H9 (cell line): Measurements from ENCODE around the gene IQCK. TPM values are rescaled to one million over a fixed set of nuclear protein-coding genes. Genes with fewer than 3 reads are reported as not detected.

ENCODE experiments used
- DNase-seq: peaks from one replicate; pipeline ENCODE4 v3.0.0-alpha.2; 2017
- H2AFZ ChIP-seq: one replicate; pipeline ENCODE4 v1.6.1; 2013; ENCODE audit warnings: mild to moderate bottlenecking, low read length, control low read depth, moderate library complexity
- H2AK5ac ChIP-seq: 2 replicates; pipeline ENCODE4 v1.6.1; 2013; ENCODE audit warnings: low read length, control low read depth, mixed read lengths; ENCODE audit not compliant: insufficient read length
- H2BK120ac ChIP-seq: one replicate; pipeline ENCODE4 v1.6.1; 2013; ENCODE audit warnings: low read depth, mild to moderate bottlenecking, low read length, control low read depth, inconsistent platforms; ENCODE audit not compliant: poor library complexity, severe bottlenecking
- H2BK12ac ChIP-seq: 2 replicates; pipeline ENCODE4 v1.6.1; 2013; ENCODE audit warnings: low read length, control low read depth, mixed read lengths, low read depth; ENCODE audit not compliant: insufficient read length
- H2BK15ac ChIP-seq: 2 replicates; pipeline ENCODE4 v1.6.1; 2013; ENCODE audit warnings: low read depth, low read length, control low read depth
- H2BK20ac ChIP-seq: one replicate; pipeline ENCODE4 v1.6.1; 2013; ENCODE audit warnings: low read depth, mild to moderate bottlenecking, low read length, control low read depth, inconsistent platforms; ENCODE audit not compliant: poor library complexity, severe bottlenecking
- H2BK5ac ChIP-seq: 2 replicates; pipeline ENCODE4 v1.6.1; 2013; ENCODE audit warnings: low read length, control low read depth, mixed read lengths; ENCODE audit not compliant: insufficient read length
- H3K14ac ChIP-seq: 2 replicates; pipeline ENCODE4 v1.6.1; 2013; ENCODE audit warnings: low read length, control low read depth; ENCODE audit not compliant: insufficient read depth
- H3K18ac ChIP-seq: 2 replicates; pipeline ENCODE4 v1.6.1; 2013; ENCODE audit warnings: low read depth, mild to moderate bottlenecking, mixed read lengths, low read length, control low read depth; ENCODE audit not compliant: insufficient read length
- H3K23ac ChIP-seq: 2 replicates; pipeline ENCODE4 v1.6.1; 2013; ENCODE audit warnings: low read length, control low read depth, mixed read lengths, low read depth; ENCODE audit not compliant: insufficient read length
- H3K23me2 ChIP-seq: 2 replicates; pipeline ENCODE4 v1.6.1; 2013; ENCODE audit warnings: low read depth, mild to moderate bottlenecking, mixed read lengths, low read length, control low read depth; ENCODE audit not compliant: insufficient read length, poor library complexity, severe bottlenecking
- H3K27ac ChIP-seq: 2 replicates; pipeline ENCODE4 v1.5.1; 2013; ENCODE audit warnings: low read length, control low read depth, mixed read lengths, low read depth; ENCODE audit not compliant: insufficient read length
- H3K27me3 ChIP-seq: 2 replicates; pipeline ENCODE4 v1.6.1; 2013; ENCODE audit warnings: low read length, control low read depth, inconsistent platforms; ENCODE audit not compliant: insufficient read depth
- H3K4ac ChIP-seq: 2 replicates; pipeline ENCODE4 v1.6.1; 2013; ENCODE audit warnings: low read depth, mild to moderate bottlenecking, control low read depth, inconsistent platforms, low read length, moderate library complexity
- H3K4me1 ChIP-seq: 2 replicates; pipeline ENCODE4 v1.6.1; 2013; ENCODE audit warnings: low read length, control low read depth, inconsistent platforms; ENCODE audit not compliant: insufficient read depth
- H3K4me2 ChIP-seq: 2 replicates; pipeline ENCODE4 v1.6.1; 2013; ENCODE audit warnings: low read length, control low read depth, mixed read lengths; ENCODE audit not compliant: insufficient read length, insufficient read depth
- H3K56ac ChIP-seq: 2 replicates; pipeline ENCODE4 v1.6.1; 2013; ENCODE audit warnings: low read depth, mild to moderate bottlenecking, mixed read lengths, low read length, control low read depth; ENCODE audit not compliant: insufficient read length
- H3K79me1 ChIP-seq: 2 replicates; pipeline ENCODE4 v1.6.1; 2013; ENCODE audit warnings: low read depth, mild to moderate bottlenecking, moderate library complexity, low read length, control low read depth, inconsistent platforms; ENCODE audit not compliant: insufficient read depth, poor library complexity, severe bottlenecking
- H3K79me2 ChIP-seq: 2 replicates; pipeline ENCODE4 v1.6.1; 2013; ENCODE audit warnings: low read length, control low read depth, inconsistent platforms; ENCODE audit not compliant: insufficient read depth
- H3K9ac ChIP-seq: 2 replicates; pipeline ENCODE4 v1.6.1; 2013; ENCODE audit warnings: low read length, control low read depth, mixed read lengths; ENCODE audit not compliant: insufficient read length; ENCODE audit errors: extremely low read depth
- H3K9me3 ChIP-seq: one replicate; pipeline ENCODE4 v1.6.1; 2013; ENCODE audit warnings: low read depth, low read length, inconsistent platforms; ENCODE audit not compliant: control insufficient read depth
- H3T11ph ChIP-seq: one replicate; pipeline ENCODE4 v1.6.1; 2013; ENCODE audit warnings: mild to moderate bottlenecking, low read length, control low read depth, inconsistent platforms
- H4K20me1 ChIP-seq: one replicate; pipeline ENCODE4 v1.6.1; 2013; ENCODE audit not compliant: control insufficient read depth, insufficient read length, insufficient read depth
- H4K5ac ChIP-seq: 2 replicates; pipeline ENCODE4 v1.6.1; 2013; ENCODE audit warnings: low read depth, mild to moderate bottlenecking, mixed read lengths, low read length, control low read depth; ENCODE audit not compliant: insufficient read length
- H4K8ac ChIP-seq: replicated peaks from 2 replicates; pipeline ENCODE4 v1.6.1; 2013; ENCODE audit warnings: low read length, control low read depth, mixed read lengths, low read depth; ENCODE audit not compliant: insufficient read length
- H4K91ac ChIP-seq: 2 replicates; pipeline ENCODE4 v1.6.1; 2013; ENCODE audit warnings: low read depth, mild to moderate bottlenecking, moderate library complexity, mixed read lengths, low read length, control low read depth; ENCODE audit not compliant: insufficient read length
- H3K27ac Mint-ChIP-seq, 3 experiments: 2 replicates in 2 of 3; 3 replicates in 1 of 3; pipeline ENCODE4 v1.8.0; 2020 to 2021; ENCODE audit warnings: mixed read lengths in 3 of 3, mild to moderate bottlenecking in 1 of 3, moderate library complexity in 1 of 3
- H3K27me3 Mint-ChIP-seq: 2 replicates; pipeline ENCODE4 v1.8.0; 2021; ENCODE audit warnings: low read depth, mild to moderate bottlenecking, moderate library complexity, mixed read lengths
- H3K36me3 Mint-ChIP-seq, 3 experiments: 2 replicates in 2 of 3; 3 replicates in 1 of 3; pipeline ENCODE4 v1.8.0; 2020 to 2021; ENCODE audit warnings: low read depth in 3 of 3, mixed read lengths in 3 of 3; ENCODE audit not compliant: insufficient read depth in 1 of 3
- H3K4me1 Mint-ChIP-seq, 2 experiments: 2 replicates each; pipeline ENCODE4 v1.8.0; 2020; ENCODE audit warnings: mixed read lengths in 2 of 2
- H3K4me3 Mint-ChIP-seq, 2 experiments: 2 replicates in 1 of 2; 3 replicates in 1 of 2; pipeline ENCODE4 v1.8.0; 2020 to 2021; ENCODE audit warnings: mild to moderate bottlenecking in 2 of 2, mixed read lengths in 2 of 2, moderate library complexity in 1 of 2
- H3K9me3 Mint-ChIP-seq, 2 experiments: 2 replicates in 1 of 2; 3 replicates in 1 of 2; pipeline ENCODE4 v1.8.0; 2020; ENCODE audit warnings: mild to moderate bottlenecking in 2 of 2, mixed read lengths in 2 of 2, moderate library complexity in 1 of 2
- CTCF ChIP-seq: fragments of 200-600 bp; sonication (generic); conservative IDR thresholded peaks from 3 replicates; pipeline ENCODE4 v1.8.0; 2021; ENCODE audit warnings: antibody characterized with exemption, mild to moderate bottlenecking
- WGBS: extraction: QIAGEN DNeasy Blood & Tissue Kit; methylation state at CpG from one replicate; pipeline ENCODE4 v1.1.7; 2013; ENCODE audit warnings: missing lambda C conversion rate, low lambda C conversion rate, mixed read lengths; ENCODE audit not compliant: insufficient read length; ENCODE audit errors: extremely low coverage; 5-methylcytosine and 5-hydroxymethylcytosine counted together
- total RNA-seq: library from RNA; stranded (reverse); gene quantifications from 2 replicates; pipeline ENCODE4 v1.2.1, GENCODE V29; 2021

IQCK gene
- total RNA-seq, 1 experiment from 2014 or later, result 9.0 TPM

- Histone ChIP-seq H2AFZ (no peak overlapping the region), H3K23me2 (no peaks in the 10 kb centered on the region), H4K5ac (no peak overlapping the region), H3K9ac (no peak overlapping the region), H3K4me1 (no peaks in the 10 kb centered on the region; the same call in 1 of the 2 replicates), H4K8ac (no peak overlapping the region), H3K79me1 (no peaks in the 10 kb centered on the region), H2BK12ac (no peak overlapping the region), H2AK5ac (no peak overlapping the region), H3K27ac (no peak overlapping the region), H2BK15ac (no peak overlapping the region), H4K20me1 (no peaks in the 10 kb centered on the region), H3K56ac (no peak overlapping the region), H4K91ac (no peak overlapping the region), H3K9me3 (no peaks in the 10 kb centered on the region), H2BK20ac (no peak overlapping the region), H3K79me2 (no peaks in the 10 kb centered on the region), H3K27me3 (no peaks in the 10 kb centered on the region), H3K4ac (no peak overlapping the region), H2BK120ac (no peak overlapping the region), H3K18ac (no peak overlapping the region), H3K4me2 (no peak overlapping the region), H2BK5ac (no peak overlapping the region), H3T11ph (no peak overlapping the region), H3K14ac (no peak overlapping the region), H3K23ac (no peak overlapping the region)
- Mint-ChIP-seq H3K27ac (peak overlapping the region in 2 of 3 experiments; percentile 71 to 73; a peak in 4 of 7 replicates), H3K27me3 (no peaks in the 10 kb centered on the region), H3K36me3 (peaks cover 10 to 26% (median 14%) of the 10 kb centered on the region in 3 experiments), H3K9me3 (peaks cover 14% of the 10 kb centered on the region in 2 experiments), H3K4me1 (peaks cover 16 to 23% of the 10 kb centered on the region in 2 experiments), H3K4me3 (no peak overlapping the region)
- no CpG with 5 or more reads among the region's 4 CpGs for WGBS
- TF ChIP-seq CTCF, result no peak
- no peak for DNase-seq
Measured at GRCh38 chr16:19771796-19772195, 53.7 kb downstream of the IQCK start.
